H1 (cell line): ENCODE data around the gene GSE1. TPM values are rescaled to one million over a fixed set of nuclear protein-coding genes. Genes with fewer than 3 reads are reported as not detected.

Source experiments
- ATF2 ChIP-seq: IDR thresholded peaks from 2 replicates; pipeline ENCODE4 v1.6.1; 2012; ENCODE audit warnings: low read length, inconsistent platforms
- E2F6 ChIP-seq: IDR thresholded peaks from 2 replicates; pipeline ENCODE4 v1.6.1; 2012; ENCODE audit warnings: inconsistent platforms
- SP4 ChIP-seq: IDR thresholded peaks from 2 replicates; pipeline ENCODE4 v1.6.1; 2012; ENCODE audit warnings: low read length, inconsistent platforms
- TBP ChIP-seq: IDR thresholded peaks from 2 replicates; pipeline ENCODE4 v1.6.1; 2011; ENCODE audit warnings: low read depth, low read length, improper control_type of control experiment
- polyA plus RNA-seq, 7 experiments: library from polyadenylated mRNA; depleted of rRNA in 3 of 7; stranded (reverse) in 5 of 7; unstranded in 2 of 7; fragments of >200 nt in 5 of 7; fragments of 200-250 nt in 2 of 7; gene quantifications; 1 replicate in 5 of 7; 2 replicates in 1 of 7; 4 replicates in 1 of 7; pipeline versions ENCODE4 v1.2.1 to v1.2.3, GENCODE V29; 2011 to 2013; ENCODE audit warnings: missing spikeins in 2 of 7, mixed read lengths in 2 of 7
- total RNA-seq: library from RNA; stranded (reverse); fragmentation: NEBNext Ultra II Directional; extraction: Animal tissue kit (Norgen Biotek cat#: 25700); gene quantifications from 2 replicates; pipeline ENCODE4 v1.2.1, GENCODE V29; 2021

Gene GSE1
- total and polyA plus RNA-seq, 2 of the 8 experiments (the other 6 are each of a cell fraction or from before 2014, with no cell fraction given): 26.0 to 65.6 TPM

- no peak for TF ChIP-seq SP4
- no peak for TF ChIP-seq E2F6
- TF ChIP-seq TBP: no peak
- no peak for TF ChIP-seq ATF2
Measured at GRCh38 chr16:85661740-85662481, 48.8 kb downstream of the GSE1 start (continued).
